GM13976 (cell line): Measurements from ENCODE around the gene C1orf159.

Experiments used
- DNase-seq: peaks from one replicate; pipeline ENCODE4 v3.0.0; 2012; ENCODE audit warnings: low spot score
- in situ Hi-C: fragments of 300-500 bp; cut with MboI; formaldehyde crosslinking; loops from one replicate; pipeline ENCODE4 v1.12.0; 2022; ENCODE audit warnings: low sequenced_read_pairs, mixed read lengths, inconsistent platforms; ENCODE audit not compliant: unreplicated experiment
- TF ChIP-seq, protein P1 (sequence below): IDR thresholded peaks from 2 replicates; pipeline ENCODE4 v1.5.1; 2012; ENCODE audit warnings: borderline replicate concordance, mild to moderate bottlenecking; ENCODE audit not compliant: insufficient read depth; ENCODE audit errors: extremely low read depth, missing control alignments, control extremely low read depth

C1orf159 gene

DNA sequence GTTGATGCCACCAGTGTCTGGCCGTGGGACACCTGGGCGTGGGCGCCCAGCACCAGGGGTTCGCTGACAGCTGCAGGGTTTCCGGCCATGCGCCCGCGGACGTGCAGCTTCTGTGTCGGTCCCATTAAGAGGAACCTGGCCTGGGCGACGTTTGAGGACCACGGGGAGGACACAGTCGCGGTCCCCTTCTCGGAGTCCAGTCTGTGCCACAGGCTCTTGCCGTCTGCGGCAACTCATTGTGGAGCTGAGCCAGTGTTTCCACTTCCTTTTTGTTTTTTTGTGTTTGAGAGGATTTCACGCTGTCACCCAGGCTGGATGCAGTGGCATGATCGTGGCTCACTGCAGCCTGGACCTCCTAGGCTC, 1.6 kb upstream of the C1orf159 start:
- in situ Hi-C loops = no loop called here
- TF ChIP-seq, protein P1, sequence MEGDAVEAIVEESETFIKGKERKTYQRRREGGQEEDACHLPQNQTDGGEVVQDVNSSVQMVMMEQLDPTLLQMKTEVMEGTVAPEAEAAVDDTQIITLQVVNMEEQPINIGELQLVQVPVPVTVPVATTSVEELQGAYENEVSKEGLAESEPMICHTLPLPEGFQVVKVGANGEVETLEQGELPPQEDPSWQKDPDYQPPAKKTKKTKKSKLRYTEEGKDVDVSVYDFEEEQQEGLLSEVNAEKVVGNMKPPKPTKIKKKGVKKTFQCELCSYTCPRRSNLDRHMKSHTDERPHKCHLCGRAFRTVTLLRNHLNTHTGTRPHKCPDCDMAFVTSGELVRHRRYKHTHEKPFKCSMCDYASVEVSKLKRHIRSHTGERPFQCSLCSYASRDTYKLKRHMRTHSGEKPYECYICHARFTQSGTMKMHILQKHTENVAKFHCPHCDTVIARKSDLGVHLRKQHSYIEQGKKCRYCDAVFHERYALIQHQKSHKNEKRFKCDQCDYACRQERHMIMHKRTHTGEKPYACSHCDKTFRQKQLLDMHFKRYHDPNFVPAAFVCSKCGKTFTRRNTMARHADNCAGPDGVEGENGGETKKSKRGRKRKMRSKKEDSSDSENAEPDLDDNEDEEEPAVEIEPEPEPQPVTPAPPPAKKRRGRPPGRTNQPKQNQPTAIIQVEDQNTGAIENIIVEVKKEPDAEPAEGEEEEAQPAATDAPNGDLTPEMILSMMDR = no peak
- no peak for DNase-seq

DNA sequence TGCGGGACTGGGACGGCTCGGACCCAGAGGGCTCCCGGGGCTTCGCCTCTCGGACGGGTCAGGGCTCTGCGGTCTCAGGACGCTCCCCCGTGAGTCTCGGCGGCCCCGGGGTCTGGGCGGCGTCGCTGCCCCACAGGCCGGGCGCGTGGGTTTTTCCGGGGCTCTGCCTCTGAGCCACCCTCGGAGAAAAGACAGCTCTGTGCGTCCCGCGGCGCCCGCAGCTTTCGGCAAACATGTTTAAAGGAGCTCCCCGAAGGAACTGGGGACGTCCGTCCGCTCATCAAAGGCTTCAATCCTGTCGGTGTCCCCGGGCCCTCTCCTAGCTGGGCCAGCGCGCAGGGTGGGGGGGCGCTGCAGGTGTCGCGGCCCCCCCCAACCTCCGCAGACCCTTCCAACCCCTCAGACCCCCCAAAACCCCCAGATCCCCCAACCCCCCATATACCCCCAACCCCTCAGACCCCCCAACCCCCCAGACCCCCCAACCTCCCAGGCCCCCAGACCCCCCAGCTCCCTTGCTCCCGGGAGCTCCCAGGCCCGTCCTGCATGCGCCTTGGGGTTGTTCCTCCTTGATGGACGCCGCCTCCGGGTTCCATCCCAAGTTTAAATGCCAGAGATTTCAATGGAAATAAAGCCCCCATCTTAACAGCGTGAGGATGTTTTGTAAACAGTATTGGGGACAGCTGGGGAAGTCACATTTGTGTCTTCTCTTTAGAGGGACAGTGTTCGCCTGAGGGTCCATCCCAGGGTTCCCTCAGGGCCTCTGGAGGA, 996 bp upstream of the C1orf159 start:
- in situ Hi-C loops = no loop called here
- TF ChIP-seq, protein P1 = no peak
- DNase-seq = peak; percentile 52

DNA sequence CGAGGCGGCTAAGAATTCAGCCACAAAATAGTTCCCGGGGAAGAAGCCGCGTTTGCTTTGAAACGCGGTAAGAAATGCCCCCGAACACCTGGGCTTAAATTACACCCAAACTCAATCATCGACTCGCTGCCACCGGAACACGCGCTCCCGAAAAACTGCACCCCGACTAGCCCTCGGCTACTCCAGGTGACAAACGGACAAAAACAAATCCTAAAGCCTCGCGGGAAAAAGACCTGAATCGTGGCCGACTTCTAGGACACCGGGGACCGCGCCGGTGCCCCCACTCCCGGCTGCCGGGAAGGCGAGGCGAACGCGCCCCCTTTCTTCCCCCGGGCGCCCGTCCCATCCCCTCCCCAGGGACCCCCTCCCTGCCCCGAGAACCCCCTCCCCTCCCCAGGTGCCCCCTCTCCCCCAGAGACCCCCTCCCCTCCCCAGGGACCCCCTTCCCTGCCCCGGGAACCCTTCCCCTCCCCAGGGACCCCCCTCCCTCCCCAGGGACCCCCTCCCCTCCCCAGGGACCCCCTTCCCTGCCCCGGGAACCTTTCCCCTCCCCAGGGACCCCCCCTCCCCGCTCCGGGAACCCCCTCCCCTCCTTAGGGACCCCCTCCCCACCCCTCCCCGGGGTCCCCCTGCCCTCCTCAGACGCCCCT, 628 bp downstream of the C1orf159 start:
- DNase-seq = no peak
- in situ Hi-C loops = no loop called here
- TF ChIP-seq, protein P1 = no peak

DNA sequence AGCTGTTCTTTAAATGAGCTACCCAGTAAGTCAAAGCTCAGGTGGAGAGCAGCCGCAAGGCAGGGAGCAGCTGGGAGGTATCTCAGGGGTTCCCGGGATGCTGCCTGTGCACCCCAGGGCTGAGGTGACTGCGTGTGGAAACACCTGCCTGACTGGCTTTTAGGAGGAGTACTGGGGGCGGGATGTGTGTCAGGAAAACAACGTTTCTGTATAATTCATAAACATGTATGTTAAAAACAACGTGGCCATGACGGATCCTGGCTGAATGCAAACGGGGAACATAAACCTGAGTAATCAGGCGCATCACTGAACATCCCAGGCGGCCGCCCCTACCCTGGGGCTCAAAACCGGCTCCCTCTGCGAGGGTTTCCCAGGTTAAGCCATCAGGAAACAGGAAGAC, 1.5 kb downstream of the C1orf159 start:
- DNase-seq = no peak
- TF ChIP-seq, protein P1 = no peak
- in situ Hi-C loops = no loop called here

DNA sequence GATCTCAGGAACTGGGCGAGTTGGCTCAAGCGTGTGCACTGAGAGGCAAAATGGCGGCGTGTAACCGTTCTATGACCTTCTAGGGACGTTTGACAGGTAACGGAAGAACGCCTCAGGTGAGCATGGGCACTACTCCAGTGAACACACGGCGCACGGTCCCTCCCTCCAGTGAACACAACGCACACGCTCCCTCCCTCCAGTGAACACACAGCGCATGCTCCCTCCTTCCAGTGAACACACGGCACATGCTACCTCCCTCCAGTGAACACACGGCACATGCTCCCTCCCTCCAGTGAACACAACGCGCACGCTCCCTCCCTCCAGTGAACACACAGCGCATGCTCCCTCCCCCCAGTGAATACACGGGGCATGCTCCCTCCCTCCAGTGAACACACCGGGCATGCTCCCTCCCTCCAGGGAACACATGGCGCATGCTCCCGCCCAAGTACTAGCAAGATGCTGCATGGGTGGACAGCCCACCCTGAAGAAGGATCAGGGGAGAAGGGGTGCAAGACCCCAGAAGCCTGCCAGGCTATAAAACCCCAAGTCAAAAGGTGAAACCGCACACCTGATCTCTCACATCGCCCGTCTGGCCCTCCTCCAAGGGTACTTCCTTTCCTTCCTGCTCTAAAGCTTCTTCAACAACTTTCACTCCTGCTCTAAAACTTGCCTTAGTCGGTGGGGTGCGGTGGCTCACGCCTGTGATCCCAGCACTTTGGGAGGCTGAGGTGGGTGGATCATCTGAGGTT, 3.5 kb downstream of the C1orf159 start:
- TF ChIP-seq, protein P1 = no peak
- no peak for DNase-seq
- in situ Hi-C loops = no loop called here

DNA sequence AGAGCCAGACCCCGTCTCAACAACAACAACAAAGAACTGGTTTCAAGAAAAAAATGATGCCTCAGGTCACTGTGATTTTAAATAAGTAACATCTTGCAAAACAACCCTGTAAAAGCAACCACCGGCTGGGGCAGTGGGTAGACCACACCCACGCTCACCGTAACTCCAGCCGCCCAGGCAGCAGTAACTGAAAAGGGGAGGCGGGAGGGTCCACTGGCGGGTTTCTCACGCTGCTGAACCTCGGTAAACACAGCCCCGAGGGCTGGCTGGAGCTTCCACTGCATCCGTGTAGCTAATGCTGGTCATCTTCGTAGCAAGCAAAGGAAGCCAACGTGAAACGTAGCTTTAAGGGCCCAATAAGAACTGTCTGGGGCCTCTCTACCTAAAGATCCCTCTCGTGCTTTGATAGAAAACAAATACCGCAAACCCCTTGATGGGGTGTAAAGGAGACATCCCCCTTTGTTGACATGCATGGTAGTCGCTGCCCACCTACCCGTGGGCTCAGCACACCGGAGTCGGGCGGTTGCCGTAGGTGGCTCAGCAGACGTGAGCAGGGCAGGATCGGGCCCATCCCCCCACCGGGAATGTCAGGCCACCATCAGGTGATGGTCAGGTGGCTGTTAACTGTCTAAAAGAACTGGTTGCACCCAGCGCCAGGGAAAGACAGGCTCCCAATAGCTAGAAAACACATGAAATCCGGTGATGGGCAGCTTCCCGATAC, 4.2 kb downstream of the C1orf159 start:
- DNase-seq = no peak
- TF ChIP-seq, protein P1 = no peak
- in situ Hi-C loops = no loop called here
